Kidney tubule cell (primary cell): ENCODE measurements around the gene PTCD1.

ENCODE experiments used
- DNase-seq: peaks from one replicate; pipeline ENCODE4 v3.0.0-alpha.2; 2018; ENCODE audit warnings: low spot score

Gene PTCD1

GRCh38 chr7:99369767-99370391 is 68.7 kb downstream of the PTCD1 start:
- no peak for DNase-seq

GRCh38 chr7:99368750-99369389 is 69.7 kb downstream of the PTCD1 start:
- no peak for DNase-seq
